Liver (tissue), 9 donors: ENCODE measurements around the gene DPEP2. TPM values are rescaled to one million over a fixed set of nuclear protein-coding genes. Genes with fewer than 3 reads are reported as not detected.

Experiments
- DNase-seq: peaks from one replicate; pipeline ENCODE4 v3.0.0-alpha.2; 2017; ENCODE audit warnings: low spot score
- H3K27ac ChIP-seq, 2 donors: one replicate each; pipeline ENCODE4 v1.7.0; 2013; ENCODE audit warnings: inconsistent platforms in 2 of 2, low read length in 2 of 2, control low read depth in 1 of 2, low read depth in 1 of 2, mild to moderate bottlenecking in 1 of 2
- H3K27me3 ChIP-seq, 4 donors: one replicate each; pipeline versions ENCODE4 v1.6.1 to v1.7.0; 2013; ENCODE audit warnings: low read length in 3 of 4, inconsistent platforms in 1 of 4, mild to moderate bottlenecking in 1 of 4, moderate library complexity in 1 of 4; ENCODE audit not compliant: control insufficient read depth in 4 of 4, insufficient read depth in 4 of 4
- H3K36me3 ChIP-seq, 4 donors: one replicate each; pipeline versions ENCODE4 v1.6.1 to v1.7.0; 2013; ENCODE audit warnings: low read length in 3 of 4, mild to moderate bottlenecking in 3 of 4, low read depth in 1 of 4, moderate library complexity in 1 of 4; ENCODE audit not compliant: control insufficient read depth in 4 of 4, insufficient read depth in 3 of 4
- H3K4me1 ChIP-seq, 4 donors: one replicate each; pipeline versions ENCODE4 v1.6.1 to v1.7.0; 2013; ENCODE audit warnings: low read length in 3 of 4, mild to moderate bottlenecking in 3 of 4, moderate library complexity in 1 of 4; ENCODE audit not compliant: control insufficient read depth in 4 of 4, insufficient read depth in 4 of 4
- H3K4me3 ChIP-seq, 3 donors: one replicate each; pipeline versions ENCODE4 v1.6.1 to v1.7.0; 2013; ENCODE audit warnings: low read length in 3 of 3, control low read depth in 1 of 3, low read depth in 1 of 3, mild to moderate bottlenecking in 1 of 3
- H3K9ac ChIP-seq, 2 donors: one replicate each; pipeline ENCODE4 v1.7.0; 2013; ENCODE audit warnings: low read length in 2 of 2, mild to moderate bottlenecking in 2 of 2, moderate library complexity in 2 of 2, control low read depth in 1 of 2, low read depth in 1 of 2
- H3K9me3 ChIP-seq, 4 donors: one replicate each; pipeline versions ENCODE4 v1.6.1 to v1.7.0; 2013; ENCODE audit warnings: low read length in 3 of 4; ENCODE audit not compliant: control insufficient read depth in 4 of 4
- ATF3 ChIP-seq: IDR thresholded peaks from 2 replicates; pipeline ENCODE4 v1.6.1; 2016; ENCODE audit warnings: antibody characterized with exemption
- EGR1 ChIP-seq, 2 donors: IDR thresholded peaks; 2 replicates each; pipeline ENCODE4 v1.6.1; 2016 to 2018; ENCODE audit warnings: antibody characterized with exemption in 2 of 2, low read depth in 2 of 2
- FOXA1 ChIP-seq: IDR thresholded peaks from 2 replicates; pipeline ENCODE4 v1.6.1; 2016; ENCODE audit warnings: antibody characterized with exemption
- FOXA2 ChIP-seq: IDR thresholded peaks from 2 replicates; pipeline ENCODE4 v1.6.1; 2016; ENCODE audit warnings: antibody characterized with exemption
- GABPA ChIP-seq, 2 donors: IDR thresholded peaks in 1 of 2; conservative IDR thresholded peaks in 1 of 2; 2 replicates each; pipeline ENCODE4 v1.6.1; 2016; ENCODE audit warnings: antibody characterized with exemption in 2 of 2, mild to moderate bottlenecking in 1 of 2, moderate library complexity in 1 of 2
- HNF4A ChIP-seq, 2 donors: conservative IDR thresholded peaks; 2 replicates each; pipeline ENCODE4 v1.6.1; 2016; ENCODE audit warnings: antibody characterized with exemption in 2 of 2, mild to moderate bottlenecking in 2 of 2
- JUND ChIP-seq, 2 donors: IDR thresholded peaks; 2 replicates each; pipeline ENCODE4 v1.6.1; 2016; ENCODE audit warnings: antibody characterized with exemption in 2 of 2
- NR2F2 ChIP-seq: IDR thresholded peaks from 2 replicates; pipeline ENCODE4 v1.6.1; 2016; ENCODE audit warnings: antibody characterized with exemption
- RAD21 ChIP-seq, 2 donors: IDR thresholded peaks; 2 replicates each; pipeline ENCODE4 v1.6.1; 2016; ENCODE audit warnings: antibody characterized with exemption in 2 of 2, mild to moderate bottlenecking in 2 of 2
- RXRA ChIP-seq, 2 donors: IDR thresholded peaks; 2 replicates each; pipeline ENCODE4 v1.6.1; 2017 to 2018; ENCODE audit warnings: antibody characterized with exemption in 2 of 2, mild to moderate bottlenecking in 1 of 2
- SP1 ChIP-seq: IDR thresholded peaks from 2 replicates; pipeline ENCODE4 v1.6.1; 2018; ENCODE audit warnings: antibody characterized with exemption, mild to moderate bottlenecking
- TAF1 ChIP-seq: conservative IDR thresholded peaks from 2 replicates; pipeline ENCODE4 v1.6.1; 2016; ENCODE audit warnings: antibody characterized with exemption, mild to moderate bottlenecking
- YY1 ChIP-seq: IDR thresholded peaks from 2 replicates; pipeline ENCODE4 v1.6.1; 2016; ENCODE audit warnings: antibody characterized with exemption, mild to moderate bottlenecking
- WGBS: extraction: QIAGEN DNeasy Blood & Tissue Kit; methylation state at CpG from one replicate; pipeline ENCODE4 v1.1.7; 2013; 5-methylcytosine and 5-hydroxymethylcytosine counted together
- polyA plus RNA-seq, 2 donors: library from polyadenylated mRNA; stranded (reverse) in 1 of 2; unstranded in 1 of 2; fragments of 200-250 nt in 1 of 2; fragments of >200 nt in 1 of 2; fragmentation: Nextera tagmentation in 1 of 2; extraction: Ambion mirVana in 1 of 2; gene quantifications; one replicate each; pipeline versions ENCODE4 v1.2.1 to v1.2.3, GENCODE V29; 2013 to 2015
- total RNA-seq, 2 donors: library from RNA; depleted of rRNA; stranded (reverse); fragments of >200 nt; gene quantifications; one replicate each; pipeline ENCODE4 v1.2.3, GENCODE V29; 2014
- TF ChIP-seq, protein P1 (sequence below): IDR thresholded peaks from 2 replicates; pipeline ENCODE4 v1.6.1; 2016; ENCODE audit warnings: antibody characterized with exemption, mild to moderate bottlenecking
- TF ChIP-seq, protein P2 (sequence below): IDR thresholded peaks from 2 replicates; pipeline ENCODE4 v1.6.1; 2016; ENCODE audit warnings: antibody characterized with exemption
- TF ChIP-seq, protein P3 (sequence below): IDR thresholded peaks from 2 replicates; pipeline ENCODE4 v1.6.1; 2016; ENCODE audit warnings: antibody characterized with exemption
- donor health status: healthy.
- donor health status: healthy.
- donor health status: healthy.
- donor health status: healthy.
- donor health status: healthy.

The DPEP2 gene
- total and polyA plus RNA-seq, 4 donors = 1.4 to 2.4 (median 1.9) TPM

DNA sequence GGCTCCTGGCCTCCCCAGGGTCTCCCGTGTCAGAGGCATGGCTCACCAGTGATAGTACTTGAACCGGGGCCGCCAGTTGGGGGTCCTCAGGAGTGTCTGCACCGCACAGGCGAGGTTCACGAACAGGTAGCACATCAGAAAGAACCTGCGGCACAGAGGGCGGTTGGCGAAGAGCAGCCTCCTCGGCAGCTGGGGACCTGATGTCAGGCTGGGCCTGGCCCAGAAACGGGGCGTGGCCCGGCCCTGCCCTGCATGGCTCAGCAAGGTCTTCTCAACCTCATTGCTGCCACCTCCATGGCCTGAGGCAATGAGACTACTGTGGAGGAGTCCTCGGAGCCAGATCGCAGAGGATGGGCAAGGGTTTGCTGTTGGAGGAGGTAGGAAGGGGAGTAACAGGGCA, 51.3 kb downstream of the DPEP2 start:
- Histone ChIP-seq H3K36me3 (peaks cover 12 to 65% (median 24%) of the 10 kb centered on the region in 4 donors), H3K4me1 (peaks cover 4 to 32% (median 20%) of the 10 kb centered on the region in 4 donors), H3K9me3 (no peaks in the 10 kb centered on the region), H3K27ac (no peak overlapping the region), H3K4me3 (no peak overlapping the region), H3K9ac (no peak overlapping the region), H3K27me3 (no peaks in the 10 kb centered on the region)
- 88% methylated on average over 15 of the region's 15 CpGs for WGBS
- DNase-seq = no peak
- no peak for TF ChIP-seq YY1

GRCh38 chr16:67946966-67947558, 52.2 kb downstream of the DPEP2 start:
- H3K4me1 ChIP-seq = peaks cover 9 to 40% (median 28%) of the 10 kb centered on the region in 4 donors
- peaks cover 15 to 64% (median 24%) of the 10 kb centered on the region in 4 donors for H3K36me3 ChIP-seq

More at GRCh38 chr16:67946966-67947558, 52.2 kb downstream of the DPEP2 start:
- TF ChIP-seq GABPA (IDR thresholded peaks at IDR 0.05 in 1 of 2, conservative IDR thresholded peaks at IDR 0.05 in 1 of 2) (no peak), TAF1 (no peak), JUND (IDR thresholded peaks at IDR 0.05) (no peak), RXRA (IDR thresholded peaks at IDR 0.05) (no peak), ATF3 (no peak), EGR1 (IDR thresholded peaks at IDR 0.05; ENCODE audit: low read depth in 2 of 2) (no peak), SP1 (no peak), YY1 (no peak), HNF4A (conservative IDR thresholded peaks at IDR 0.05) (no peak), RAD21 (IDR thresholded peaks at IDR 0.05) (no peak), NR2F2 (no peak), FOXA1 (no peak), FOXA2 (no peak)
- TF ChIP-seq, protein P1, sequence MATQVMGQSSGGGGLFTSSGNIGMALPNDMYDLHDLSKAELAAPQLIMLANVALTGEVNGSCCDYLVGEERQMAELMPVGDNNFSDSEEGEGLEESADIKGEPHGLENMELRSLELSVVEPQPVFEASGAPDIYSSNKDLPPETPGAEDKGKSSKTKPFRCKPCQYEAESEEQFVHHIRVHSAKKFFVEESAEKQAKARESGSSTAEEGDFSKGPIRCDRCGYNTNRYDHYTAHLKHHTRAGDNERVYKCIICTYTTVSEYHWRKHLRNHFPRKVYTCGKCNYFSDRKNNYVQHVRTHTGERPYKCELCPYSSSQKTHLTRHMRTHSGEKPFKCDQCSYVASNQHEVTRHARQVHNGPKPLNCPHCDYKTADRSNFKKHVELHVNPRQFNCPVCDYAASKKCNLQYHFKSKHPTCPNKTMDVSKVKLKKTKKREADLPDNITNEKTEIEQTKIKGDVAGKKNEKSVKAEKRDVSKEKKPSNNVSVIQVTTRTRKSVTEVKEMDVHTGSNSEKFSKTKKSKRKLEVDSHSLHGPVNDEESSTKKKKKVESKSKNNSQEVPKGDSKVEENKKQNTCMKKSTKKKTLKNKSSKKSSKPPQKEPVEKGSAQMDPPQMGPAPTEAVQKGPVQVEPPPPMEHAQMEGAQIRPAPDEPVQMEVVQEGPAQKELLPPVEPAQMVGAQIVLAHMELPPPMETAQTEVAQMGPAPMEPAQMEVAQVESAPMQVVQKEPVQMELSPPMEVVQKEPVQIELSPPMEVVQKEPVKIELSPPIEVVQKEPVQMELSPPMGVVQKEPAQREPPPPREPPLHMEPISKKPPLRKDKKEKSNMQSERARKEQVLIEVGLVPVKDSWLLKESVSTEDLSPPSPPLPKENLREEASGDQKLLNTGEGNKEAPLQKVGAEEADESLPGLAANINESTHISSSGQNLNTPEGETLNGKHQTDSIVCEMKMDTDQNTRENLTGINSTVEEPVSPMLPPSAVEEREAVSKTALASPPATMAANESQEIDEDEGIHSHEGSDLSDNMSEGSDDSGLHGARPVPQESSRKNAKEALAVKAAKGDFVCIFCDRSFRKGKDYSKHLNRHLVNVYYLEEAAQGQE = no peak
- TF ChIP-seq, protein P2, sequence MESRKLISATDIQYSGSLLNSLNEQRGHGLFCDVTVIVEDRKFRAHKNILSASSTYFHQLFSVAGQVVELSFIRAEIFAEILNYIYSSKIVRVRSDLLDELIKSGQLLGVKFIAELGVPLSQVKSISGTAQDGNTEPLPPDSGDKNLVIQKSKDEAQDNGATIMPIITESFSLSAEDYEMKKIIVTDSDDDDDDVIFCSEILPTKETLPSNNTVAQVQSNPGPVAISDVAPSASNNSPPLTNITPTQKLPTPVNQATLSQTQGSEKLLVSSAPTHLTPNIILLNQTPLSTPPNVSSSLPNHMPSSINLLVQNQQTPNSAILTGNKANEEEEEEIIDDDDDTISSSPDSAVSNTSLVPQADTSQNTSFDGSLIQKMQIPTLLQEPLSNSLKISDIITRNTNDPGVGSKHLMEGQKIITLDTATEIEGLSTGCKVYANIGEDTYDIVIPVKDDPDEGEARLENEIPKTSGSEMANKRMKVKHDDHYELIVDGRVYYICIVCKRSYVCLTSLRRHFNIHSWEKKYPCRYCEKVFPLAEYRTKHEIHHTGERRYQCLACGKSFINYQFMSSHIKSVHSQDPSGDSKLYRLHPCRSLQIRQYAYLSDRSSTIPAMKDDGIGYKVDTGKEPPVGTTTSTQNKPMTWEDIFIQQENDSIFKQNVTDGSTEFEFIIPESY = no peak
- TF ChIP-seq, protein P3, sequence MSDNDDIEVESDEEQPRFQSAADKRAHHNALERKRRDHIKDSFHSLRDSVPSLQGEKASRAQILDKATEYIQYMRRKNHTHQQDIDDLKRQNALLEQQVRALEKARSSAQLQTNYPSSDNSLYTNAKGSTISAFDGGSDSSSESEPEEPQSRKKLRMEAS = no peak
- 95% methylated on average over 28 of the region's 28 CpGs for whole genome bisulfite sequencing
- Histone ChIP-seq H3K4me3 (no peak overlapping the region), H3K9me3 (no peaks in the 10 kb centered on the region), H3K27ac (no peak overlapping the region), H3K9ac (no peak overlapping the region), H3K27me3 (no peaks in the 10 kb centered on the region)
- no peak for DNase-seq
